WTC11 (cell line): ENCODE measurements around the gene STARD13. TPM values are rescaled to one million over a fixed set of nuclear protein-coding genes. Genes with fewer than 3 reads are reported as not detected.

Source experiments
- ATAC-seq: fragments of 200-7000 bp; cut with Tn5 transposase; 2 replicates; pipeline ENCODE4 v1.10.0; 2021; ENCODE audit warnings: mild to moderate bottlenecking, moderate library complexity
- CTCF ChIA-PET: fragments of 300-600 bp; sonication (Branson Sonifier 250); formaldehyde crosslinking; loops from one replicate; lab custom pipeline; 2021; ENCODE audit warnings: antibody characterized with exemption; lab: Charles Lee
- POLR2A ChIA-PET: fragments of 350-600 bp; sonication (Branson Sonifier 250); formaldehyde crosslinking; loops from one replicate; lab custom pipeline; 2021; ENCODE audit warnings: antibody characterized with exemption; lab: Charles Lee
- DNase-seq: peaks from one replicate; pipeline ENCODE4 v3.0.0; 2021; ENCODE audit warnings: low spot score
- H3K27ac Mint-ChIP-seq: 2 replicates; pipeline ENCODE4 v1.8.0; 2021; ENCODE audit warnings: mixed read lengths
- H3K27me3 Mint-ChIP-seq: 2 replicates; pipeline ENCODE4 v1.8.0; 2021; ENCODE audit warnings: low read depth, mild to moderate bottlenecking, moderate library complexity, mixed read lengths
- H3K36me3 Mint-ChIP-seq: 2 replicates; pipeline ENCODE4 v1.8.0; 2021; ENCODE audit warnings: mixed read lengths
- H3K4me1 Mint-ChIP-seq: 2 replicates; pipeline ENCODE4 v1.8.0; 2022; ENCODE audit warnings: mixed read lengths
- H3K4me3 Mint-ChIP-seq: 2 replicates; pipeline ENCODE4 v1.8.0; 2021; ENCODE audit warnings: mild to moderate bottlenecking, moderate library complexity, mixed read lengths
- H3K9me3 Mint-ChIP-seq: 2 replicates; pipeline ENCODE4 v1.8.0; 2021; ENCODE audit warnings: mixed read lengths
- AFF4 ChIP-seq: sonication (generic); formaldehyde crosslinking; IDR thresholded peaks from 2 replicates; pipeline ENCODE4 v1.8.1; 2023; ENCODE audit warnings: mild to moderate bottlenecking, missing genetic modification reagents, borderline replicate concordance
- ATF1 ChIP-seq: sonication (generic); formaldehyde crosslinking; IDR thresholded peaks from 2 replicates; pipeline ENCODE4 v1.8.1; 2023; ENCODE audit warnings: mild to moderate bottlenecking, moderate library complexity, missing genetic modification reagents
- MAX ChIP-seq: sonication (generic); formaldehyde crosslinking; IDR thresholded peaks from 2 replicates; pipeline ENCODE4 v1.8.0; 2022; ENCODE audit warnings: mild to moderate bottlenecking, missing genetic modification reagents
- NFE2L1 ChIP-seq: sonication (generic); formaldehyde crosslinking; IDR thresholded peaks from 2 replicates; pipeline ENCODE4 v1.8.1; 2023; ENCODE audit warnings: missing genetic modification reagents
- SP1 ChIP-seq: sonication (generic); formaldehyde crosslinking; conservative IDR thresholded peaks from 2 replicates; pipeline ENCODE4 v1.8.1; 2022; ENCODE audit warnings: missing genetic modification reagents
- STAT6 ChIP-seq: sonication (generic); formaldehyde crosslinking; conservative IDR thresholded peaks from 2 replicates; pipeline ENCODE4 v1.8.1; 2023; ENCODE audit warnings: mild to moderate bottlenecking, low read depth, missing genetic modification reagents, moderate library complexity
- ZNF317 ChIP-seq: sonication (generic); formaldehyde crosslinking; IDR thresholded peaks from 2 replicates; pipeline ENCODE4 v1.8.1; 2023; ENCODE audit warnings: low read depth, mild to moderate bottlenecking, moderate library complexity, missing genetic modification reagents, borderline replicate concordance
- ZNF425 ChIP-seq: fragments of 250-450 bp; sonication (Bioruptor Pico); conservative IDR thresholded peaks from 2 replicates; pipeline ENCODE4 v1.9.0; 2021; ENCODE audit warnings: mild to moderate bottlenecking
- ZNF512 ChIP-seq: sonication (generic); formaldehyde crosslinking; IDR thresholded peaks from 2 replicates; pipeline ENCODE4 v1.8.1; 2022; ENCODE audit warnings: missing genetic modification reagents, borderline replicate concordance
- total RNA-seq: library from RNA; stranded (reverse); gene quantifications from 3 replicates; pipeline ENCODE4 v1.2.3, GENCODE V29; 2021

The STARD13 gene
- total RNA-seq, 1 experiment from 2014 or later = 4.4 TPM

GRCh38 chr13:33186861-33187291, 98.7 kb downstream of the STARD13 start:
- H3K4me3 Mint-ChIP-seq = no peak overlapping the region
- TF ChIP-seq STAT6 (CRISPR knock-in tag) (no peak), ATF1 (CRISPR knock-in tag) (no peak)
- no peaks in the 10 kb centered on the region for H3K9me3 Mint-ChIP-seq
- ATAC-seq (peak; percentile 58), DNase-seq (no peak)
- CTCF ChIA-PET = no interaction called here
- H3K27ac Mint-ChIP-seq = peak overlapping the region; percentile 36
- POLR2A ChIA-PET = no interaction called here
- H3K27me3 Mint-ChIP-seq = peaks cover 8% of the 10 kb centered on the region
- H3K4me1 Mint-ChIP-seq = peaks cover 24% of the 10 kb centered on the region
- H3K36me3 Mint-ChIP-seq = no peaks in the 10 kb centered on the region

GRCh38 chr13:33185853-33186252, 99.7 kb downstream of the STARD13 start:
- ChIA-PET POLR2A (interaction anchor here (0.6 kb wide), 1 partner anchor 91 kb away, joined by 6 read pairs; no protein-coding TSS in a partner anchor), CTCF (no interaction called here)
- Mint-ChIP-seq H3K27me3 (peaks cover 13% of the 10 kb centered on the region), H3K27ac (peak overlapping the region; percentile 55), H3K9me3 (no peaks in the 10 kb centered on the region), H3K4me1 (peaks cover 29% of the 10 kb centered on the region), H3K4me3 (no peak overlapping the region)
- ATAC-seq = peak; percentile 64
- TF ChIP-seq ZNF425 (CRISPR knock-in tag) (no peak), MAX (CRISPR knock-in tag) (no peak), SP1 (CRISPR knock-in tag) (no peak), ZNF317 (peak; percentile 53)
- TF ChIP-seq, all 79 proteins: peak for 1
- DNase-seq = no peak
- no peaks in the 10 kb centered on the region for H3K36me3 Mint-ChIP-seq

GRCh38 chr13:33184530-33184929, 101.0 kb downstream of the STARD13 start:
- H3K9me3 Mint-ChIP-seq = no peaks in the 10 kb centered on the region
- no peak for TF ChIP-seq AFF4
- no peak for TF ChIP-seq NFE2L1 (CRISPR knock-in tag)
- TF ChIP-seq ZNF512 = no peak
- H3K4me1 Mint-ChIP-seq = peaks cover 42% of the 10 kb centered on the region
- ChIA-PET POLR2A (no interaction called here), CTCF (no interaction called here)
- ATAC-seq (no peak), DNase-seq (no peak)
- H3K36me3 Mint-ChIP-seq = no peaks in the 10 kb centered on the region
- no peak overlapping the region for H3K4me3 Mint-ChIP-seq
- H3K27ac Mint-ChIP-seq = no peak overlapping the region
- peaks cover 24% of the 10 kb centered on the region for H3K27me3 Mint-ChIP-seq
